Vagina (tissue), 2 donors: ENCODE measurements around the gene LRP2BP. TPM values are rescaled to one million over a fixed set of nuclear protein-coding genes. Genes with fewer than 3 reads are reported as not detected.
A peak's percentile ranks its signal among the peaks of the same experiment; 100 is the strongest.

Experiments used
- DNase-seq, 2 donors: peaks; one replicate each; pipeline ENCODE4 v3.0.0-alpha.2; 2017; ENCODE audit errors: extremely low spot score in 2 of 2
- H3K27ac ChIP-seq: fragments of 200-600 bp; sonication (generic); one replicate; pipeline ENCODE4 v1.5.1; 2019
- H3K27me3 ChIP-seq: fragments of 200-600 bp; sonication (generic); one replicate; pipeline ENCODE4 v1.5.1; 2019
- H3K36me3 ChIP-seq, 2 donors: fragments of 200-600 bp; sonication (generic); one replicate each; pipeline ENCODE4 v1.5.1; 2017 to 2019
- H3K4me1 ChIP-seq: fragments of 200-600 bp; sonication (generic); one replicate; pipeline ENCODE4 v1.5.1; 2019
- H3K4me3 ChIP-seq, 2 donors: fragments of 200-600 bp; sonication (generic); 1 replicate in 1 of 2; 2 replicates in 1 of 2; pipeline ENCODE4 v1.5.1; 2016 to 2019
- H3K9me3 ChIP-seq: fragments of 200-600 bp; sonication (generic); one replicate; pipeline ENCODE4 v1.5.1; 2019
- POLR2A ChIP-seq, 2 donors: fragments of 450-650 bp; IDR thresholded peaks; one replicate each; pipeline ENCODE4 v1.6.1; 2017; ENCODE audit warnings: antibody characterized with exemption in 2 of 2, mild to moderate bottlenecking in 2 of 2, moderate library complexity in 2 of 2
- POLR2AphosphoS5 ChIP-seq, 2 donors: sonication (generic); formaldehyde crosslinking; IDR thresholded peaks; one replicate each; pipeline ENCODE4 v1.9.0; 2017; ENCODE audit warnings: antibody characterized with exemption in 2 of 2, mild to moderate bottlenecking in 2 of 2, low read depth in 1 of 2; ENCODE audit not compliant: insufficient read depth in 1 of 2
- intact Hi-C: fragments of 100-400 bp; cut with DNase I; formaldehyde crosslinking; loops from one replicate; pipeline ENCODE4 v1.15.1; 2023
- total RNA-seq: library from RNA; depleted of rRNA; stranded (reverse); fragments of >200 nt; gene quantifications from one replicate; pipeline ENCODE4 v1.2.3, GENCODE V29; 2016
- TF ChIP-seq, protein P1 (sequence below), 3 experiments: fragments of 450-650 bp in 2 of 3; fragments of 200-600 bp in 1 of 3; sonication (generic) in 1 of 3; IDR thresholded peaks; one replicate each; pipeline ENCODE4 v1.5.1; 2017 to 2019; ENCODE audit warnings: antibody characterized with exemption in 3 of 3, mild to moderate bottlenecking in 2 of 3, moderate library complexity in 2 of 3

LRP2BP gene
- total RNA-seq, 1 donor from 2014 or later = 0.49 TPM

DNA sequence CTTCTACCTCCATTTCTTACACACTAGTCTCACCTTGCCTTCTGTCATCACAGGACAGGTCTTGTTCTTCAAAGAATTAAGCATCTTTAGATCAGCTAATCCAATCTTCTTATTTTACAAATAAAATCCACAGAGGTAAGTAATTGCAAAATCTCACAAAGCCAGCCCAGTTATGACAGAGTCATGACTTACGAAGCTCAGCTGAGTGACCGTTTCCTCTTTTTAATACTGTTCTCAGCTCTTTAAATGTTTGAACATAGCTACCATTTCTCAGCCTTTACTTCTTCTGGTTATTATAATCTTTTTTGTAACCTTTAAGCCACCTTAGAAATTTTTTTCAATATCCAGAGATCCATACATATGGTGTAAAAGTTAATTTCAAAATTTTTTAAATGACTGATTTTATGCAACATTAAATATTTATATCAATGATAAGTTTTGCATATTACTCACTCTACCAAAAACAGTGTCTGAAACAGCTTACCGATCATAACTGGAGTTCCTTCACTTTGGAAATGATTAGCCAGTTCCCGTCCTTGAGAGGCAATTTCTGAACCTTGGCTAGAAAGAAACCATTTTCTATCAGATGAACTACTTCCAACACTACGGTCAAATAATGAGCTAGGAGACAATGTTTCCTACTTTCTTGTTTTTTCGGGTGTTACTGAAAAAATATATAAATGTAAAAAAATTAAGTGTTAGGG lies 9.7 kb upstream of the LRP2BP start:
- no peak for TF ChIP-seq POLR2A (IDR thresholded peaks at IDR 0.05)
- TF ChIP-seq, protein P1, sequence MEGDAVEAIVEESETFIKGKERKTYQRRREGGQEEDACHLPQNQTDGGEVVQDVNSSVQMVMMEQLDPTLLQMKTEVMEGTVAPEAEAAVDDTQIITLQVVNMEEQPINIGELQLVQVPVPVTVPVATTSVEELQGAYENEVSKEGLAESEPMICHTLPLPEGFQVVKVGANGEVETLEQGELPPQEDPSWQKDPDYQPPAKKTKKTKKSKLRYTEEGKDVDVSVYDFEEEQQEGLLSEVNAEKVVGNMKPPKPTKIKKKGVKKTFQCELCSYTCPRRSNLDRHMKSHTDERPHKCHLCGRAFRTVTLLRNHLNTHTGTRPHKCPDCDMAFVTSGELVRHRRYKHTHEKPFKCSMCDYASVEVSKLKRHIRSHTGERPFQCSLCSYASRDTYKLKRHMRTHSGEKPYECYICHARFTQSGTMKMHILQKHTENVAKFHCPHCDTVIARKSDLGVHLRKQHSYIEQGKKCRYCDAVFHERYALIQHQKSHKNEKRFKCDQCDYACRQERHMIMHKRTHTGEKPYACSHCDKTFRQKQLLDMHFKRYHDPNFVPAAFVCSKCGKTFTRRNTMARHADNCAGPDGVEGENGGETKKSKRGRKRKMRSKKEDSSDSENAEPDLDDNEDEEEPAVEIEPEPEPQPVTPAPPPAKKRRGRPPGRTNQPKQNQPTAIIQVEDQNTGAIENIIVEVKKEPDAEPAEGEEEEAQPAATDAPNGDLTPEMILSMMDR (IDR thresholded peaks at IDR 0.05) = no peak
- no peak for TF ChIP-seq POLR2AphosphoS5 (IDR thresholded peaks at IDR 0.05; ENCODE audit: insufficient read depth in 1 of 2, low read depth in 1 of 2)
- DNase-seq = no peak

DNA sequence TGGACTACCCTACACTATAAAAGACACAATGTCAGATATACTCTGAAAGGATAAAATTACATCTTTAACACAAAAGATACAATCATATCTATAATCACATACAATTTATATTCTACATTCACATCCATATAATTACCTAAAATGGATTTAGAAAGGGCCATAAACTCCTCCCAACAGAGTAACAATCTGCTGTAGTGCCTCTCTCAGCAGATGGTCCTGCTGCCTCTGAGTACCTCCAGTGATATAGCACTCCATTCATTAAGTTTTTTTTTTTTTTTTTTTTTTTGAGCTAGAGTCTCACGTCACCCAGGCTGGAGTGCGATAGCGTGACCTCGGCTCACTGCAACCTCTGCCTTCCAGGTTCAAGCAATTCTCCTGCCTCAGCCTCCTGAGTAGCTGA lies 8.3 kb upstream of the LRP2BP start:
- Histone ChIP-seq H3K27ac (no peak overlapping the region), H3K36me3 (peaks cover 0 to 47% of the 10 kb centered on the region in 2 donors), H3K4me3 (no peak overlapping the region), H3K9me3 (no peaks in the 10 kb centered on the region), H3K4me1 (no peaks in the 10 kb centered on the region), H3K27me3 (no peaks in the 10 kb centered on the region)
- intact Hi-C loops = no loop called here
- DNase-seq = no peak
- no peak for TF ChIP-seq POLR2A (IDR thresholded peaks at IDR 0.05)

More for the DNA sequence above, 9.7 kb upstream of the LRP2BP start:
- intact Hi-C loops = no loop called here
- Histone ChIP-seq H3K9me3 (no peaks in the 10 kb centered on the region), H3K4me3 (no peak overlapping the region), H3K27me3 (no peaks in the 10 kb centered on the region), H3K36me3 (peaks cover 0 to 52% of the 10 kb centered on the region in 2 donors), H3K4me1 (no peaks in the 10 kb centered on the region), H3K27ac (no peak overlapping the region)

DNA sequence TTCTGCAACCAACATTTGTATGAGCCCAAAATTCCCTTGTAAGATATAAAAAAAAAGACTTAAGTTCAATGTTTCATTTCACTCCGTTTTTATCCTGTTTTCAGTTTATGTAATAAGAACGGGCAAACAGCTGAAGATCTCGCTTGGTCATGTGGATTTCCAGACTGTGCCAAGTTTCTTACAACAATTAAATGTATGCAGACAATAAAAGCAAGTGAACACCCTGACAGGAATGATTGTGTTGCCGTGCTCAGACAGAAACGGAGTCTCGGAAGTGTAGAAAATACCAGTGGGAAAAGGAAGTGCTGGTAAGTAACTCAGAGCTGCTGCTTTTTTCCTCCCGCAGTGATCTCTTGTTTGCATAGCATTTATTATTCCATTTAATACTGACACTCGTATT lies 3.7 kb upstream of the LRP2BP start:
- H3K27me3 ChIP-seq = no peaks in the 10 kb centered on the region
- intact Hi-C loops = loop anchor here (10.0 kb wide), 2 partner anchors 185 to 195 kb away; partner anchors contain the start of genes CFAP97 and SNX25
- TF ChIP-seq POLR2AphosphoS5 (IDR thresholded peaks at IDR 0.05; ENCODE audit: insufficient read depth in 1 of 2, low read depth in 1 of 2) = peak in 1 of 2 donors; percentile 7
- TF ChIP-seq, protein P1 (IDR thresholded peaks at IDR 0.05) = no peak
- H3K36me3 ChIP-seq = peaks cover 0 to 25% of the 10 kb centered on the region in 2 donors
- DNase-seq = no peak
- H3K4me3 ChIP-seq = peak overlapping the region in 1 of 2 donors; percentile 10
- H3K27ac ChIP-seq = no peak overlapping the region
- H3K9me3 ChIP-seq = no peaks in the 10 kb centered on the region
- H3K4me1 ChIP-seq = peaks cover 14% of the 10 kb centered on the region

DNA sequence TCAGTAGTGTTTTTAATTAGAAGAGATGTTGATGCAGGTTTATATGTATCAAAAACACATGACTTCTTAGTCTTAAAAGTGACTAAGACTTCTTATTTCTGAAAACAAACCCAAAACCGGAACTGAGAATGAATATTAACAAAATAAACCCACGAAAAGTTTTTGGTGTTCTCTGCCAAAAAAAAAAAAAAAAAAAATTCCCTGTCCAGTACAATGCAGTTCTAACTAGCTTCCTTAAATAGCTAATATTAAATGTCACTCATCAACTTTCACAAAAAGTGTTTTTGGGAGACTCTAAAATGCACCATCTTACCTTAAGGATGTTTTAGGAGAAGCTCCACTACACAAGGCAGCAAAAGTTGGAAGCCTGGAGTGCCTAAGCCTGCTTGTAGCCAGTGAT lies 2.9 kb upstream of the LRP2BP start:
- intact Hi-C loops = loop anchor here (10.0 kb wide), 2 partner anchors 186 to 194 kb away; partner anchors contain the start of genes CFAP97 and SNX25
- no peak for DNase-seq
- TF ChIP-seq POLR2A (IDR thresholded peaks at IDR 0.05) = no peak
- TF ChIP-seq, protein P1 (IDR thresholded peaks at IDR 0.05) = no peak
- no peak for TF ChIP-seq POLR2AphosphoS5 (IDR thresholded peaks at IDR 0.05; ENCODE audit: insufficient read depth in 1 of 2, low read depth in 1 of 2)
- no peaks in the 10 kb centered on the region for H3K9me3 ChIP-seq
- no peaks in the 10 kb centered on the region for H3K27me3 ChIP-seq
- H3K27ac ChIP-seq = no peak overlapping the region
- peaks cover 0 to 25% of the 10 kb centered on the region in 2 donors for H3K36me3 ChIP-seq
- no peak overlapping the region for H3K4me3 ChIP-seq
- H3K4me1 ChIP-seq = peaks cover 14% of the 10 kb centered on the region

DNA sequence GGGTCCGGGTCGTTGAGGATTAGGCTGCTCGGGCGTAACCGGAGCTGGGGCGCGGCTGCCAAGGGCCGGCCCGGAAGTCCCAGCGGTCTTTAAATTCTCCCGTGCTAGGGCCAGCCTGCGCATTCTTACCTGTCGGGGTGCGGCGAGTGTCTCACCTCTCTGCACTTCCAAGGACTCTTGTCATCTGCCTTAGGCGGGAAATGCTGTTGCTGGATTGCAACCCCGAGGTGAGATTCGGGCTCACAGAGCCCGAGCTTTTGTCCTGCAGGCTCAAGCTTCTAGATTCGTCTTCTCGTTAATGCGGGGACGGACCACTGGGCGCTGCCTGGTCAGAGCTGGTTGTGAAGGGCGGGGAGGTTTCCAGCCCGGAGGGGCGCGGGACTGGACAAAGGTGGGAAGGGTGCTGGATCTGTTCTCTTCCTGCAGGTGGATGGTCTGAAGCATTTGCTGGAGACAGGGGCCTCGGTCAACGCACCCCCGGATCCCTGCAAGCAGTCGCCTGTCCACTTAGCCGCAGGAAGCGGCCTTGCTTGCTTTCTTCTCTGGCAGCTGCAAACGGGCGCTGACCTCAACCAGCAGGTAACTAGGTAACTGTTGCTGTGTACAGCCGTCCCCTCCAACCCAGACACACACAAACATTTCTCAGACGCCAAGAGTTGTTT lies 1.1 kb upstream of the LRP2BP start, which contains the start of gene ANKRD37:
ANKRD37 (plus strand) TSS at position 118 of the 662 bp plus-strand sequence; CDS start at position 201, 83 bp downstream.
- TF ChIP-seq POLR2AphosphoS5 (IDR thresholded peaks at IDR 0.05; ENCODE audit: insufficient read depth in 1 of 2, low read depth in 1 of 2) = no peak
- TF ChIP-seq, protein P1 (IDR thresholded peaks at IDR 0.05) = no peak
- TF ChIP-seq POLR2A (IDR thresholded peaks at IDR 0.05) = no peak
- DNase-seq = peak in 1 of 2 donors; percentile 92
- peaks cover 14% of the 10 kb centered on the region for H3K4me1 ChIP-seq
- no peaks in the 10 kb centered on the region for H3K9me3 ChIP-seq
- peak within 1 kb of the TSS; percentile 80 to 83 for H3K4me3 ChIP-seq
- H3K27ac ChIP-seq = peak within 1 kb of the TSS; percentile 100
- peaks cover 0 to 10% of the 10 kb centered on the region in 2 donors for H3K36me3 ChIP-seq
- no peaks in the 10 kb centered on the region for H3K27me3 ChIP-seq
- intact Hi-C loops = loop anchor here (10.0 kb wide), 2 partner anchors 188 to 192 kb away; partner anchors contain the start of genes CFAP97 and SNX25
